ENCODE results near the gene OR6P1. TPM values are rescaled to one million over a fixed set of nuclear protein-coding genes. Genes with fewer than 3 reads are reported as not detected.

OR6P1 gene, protein sequence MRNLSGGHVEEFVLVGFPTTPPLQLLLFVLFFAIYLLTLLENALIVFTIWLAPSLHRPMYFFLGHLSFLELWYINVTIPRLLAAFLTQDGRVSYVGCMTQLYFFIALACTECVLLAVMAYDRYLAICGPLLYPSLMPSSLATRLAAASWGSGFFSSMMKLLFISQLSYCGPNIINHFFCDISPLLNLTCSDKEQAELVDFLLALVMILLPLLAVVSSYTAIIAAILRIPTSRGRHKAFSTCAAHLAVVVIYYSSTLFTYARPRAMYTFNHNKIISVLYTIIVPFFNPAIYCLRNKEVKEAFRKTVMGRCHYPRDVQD
- not detected for total RNA-seq
- not detected for total RNA-seq (2013)

DNA sequence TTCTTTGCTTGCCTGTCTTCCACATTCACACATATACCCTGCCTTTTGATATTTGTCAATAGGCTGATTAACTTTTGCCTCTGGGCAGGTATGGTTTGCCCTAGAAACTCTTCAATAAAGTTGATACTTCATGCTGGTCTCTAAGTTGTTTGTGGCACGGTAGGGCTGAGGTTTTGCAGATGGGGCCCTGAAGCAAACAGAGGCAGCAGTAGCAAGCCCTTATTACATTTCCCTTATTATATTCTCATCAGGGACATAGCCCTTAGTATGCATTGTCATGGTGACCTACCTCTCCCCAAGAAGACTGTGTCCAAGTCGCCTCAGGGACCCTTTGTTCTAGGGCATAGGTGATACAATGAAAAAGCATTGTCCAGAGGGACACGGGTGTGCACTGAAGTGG lies at the start of gene OR6P1:
Gene OR6P1 (minus strand): TSS at position 101 of the 400 bp plus-strand sequence. CDS start 6,976 bp downstream, outside the sequence.
- H3K4me1 Mint-ChIP-seq, result no peaks in the 10 kb centered on the region
- TF ChIP-seq, protein P1, sequence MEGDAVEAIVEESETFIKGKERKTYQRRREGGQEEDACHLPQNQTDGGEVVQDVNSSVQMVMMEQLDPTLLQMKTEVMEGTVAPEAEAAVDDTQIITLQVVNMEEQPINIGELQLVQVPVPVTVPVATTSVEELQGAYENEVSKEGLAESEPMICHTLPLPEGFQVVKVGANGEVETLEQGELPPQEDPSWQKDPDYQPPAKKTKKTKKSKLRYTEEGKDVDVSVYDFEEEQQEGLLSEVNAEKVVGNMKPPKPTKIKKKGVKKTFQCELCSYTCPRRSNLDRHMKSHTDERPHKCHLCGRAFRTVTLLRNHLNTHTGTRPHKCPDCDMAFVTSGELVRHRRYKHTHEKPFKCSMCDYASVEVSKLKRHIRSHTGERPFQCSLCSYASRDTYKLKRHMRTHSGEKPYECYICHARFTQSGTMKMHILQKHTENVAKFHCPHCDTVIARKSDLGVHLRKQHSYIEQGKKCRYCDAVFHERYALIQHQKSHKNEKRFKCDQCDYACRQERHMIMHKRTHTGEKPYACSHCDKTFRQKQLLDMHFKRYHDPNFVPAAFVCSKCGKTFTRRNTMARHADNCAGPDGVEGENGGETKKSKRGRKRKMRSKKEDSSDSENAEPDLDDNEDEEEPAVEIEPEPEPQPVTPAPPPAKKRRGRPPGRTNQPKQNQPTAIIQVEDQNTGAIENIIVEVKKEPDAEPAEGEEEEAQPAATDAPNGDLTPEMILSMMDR (IDR thresholded peaks at IDR 0.05), result no peak
- no peaks in the 10 kb centered on the region for H3K9me3 Mint-ChIP-seq
- 83% methylated on average over 3 of the region's 3 CpGs for WGBS (ENCODE audit: insufficient coverage)
- Histone ChIP-seq H3K36me3 (ENCODE audit: control insufficient read depth, insufficient read depth, low read length) (no peaks in the 10 kb centered on the region), H3K9me3 (ENCODE audit: control insufficient read depth, insufficient read depth, low read length) (no peaks in the 10 kb centered on the region), H3K27ac (ENCODE audit: low read length) (no peak within 1 kb of the TSS), H3K4me3 (ENCODE audit: low read length) (no peak within 1 kb of the TSS), H3K4me1 (ENCODE audit: control insufficient read depth, insufficient read depth, low read length) (no peaks in the 10 kb centered on the region), H3K27me3 (ENCODE audit: control insufficient read depth, insufficient read depth, low read length) (peaks cover 4% of the 10 kb centered on the region)
- H3K27ac Mint-ChIP-seq, result no peak within 1 kb of the TSS
- DNase-seq, result no peak
- no peak within 1 kb of the TSS for H3K4me3 Mint-ChIP-seq
- H3K36me3 Mint-ChIP-seq, result no peaks in the 10 kb centered on the region
- no peak for ATAC-seq
- H3K27me3 Mint-ChIP-seq (ENCODE audit: low read depth in 2 of 2), result peaks cover 35 to 48% of the 10 kb centered on the region in 2 donors
- intact Hi-C loops (cut with micrococcal nuclease), result no loop called here

DNA sequence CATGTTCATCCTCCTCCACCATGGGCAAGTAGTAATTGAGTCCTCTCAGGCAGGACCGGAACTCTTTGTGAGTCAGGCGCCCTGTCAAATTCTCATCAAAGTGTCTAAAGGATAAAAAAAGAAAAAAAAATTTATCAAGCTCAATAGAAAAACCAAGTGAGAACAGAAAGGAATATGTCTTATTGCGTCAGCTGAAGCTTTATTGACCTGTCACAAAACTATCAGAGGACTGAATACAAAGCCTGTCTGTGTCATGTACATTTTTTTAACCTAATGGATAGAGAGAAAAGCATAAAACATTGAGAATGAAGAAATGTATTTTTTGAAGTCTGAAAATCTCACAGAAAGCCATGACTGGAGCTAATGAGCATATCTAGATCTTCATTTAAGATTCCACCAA lies 43.4 kb upstream of the OR6P1 start:
- no peaks in the 10 kb centered on the region for H3K9me3 Mint-ChIP-seq
- peaks cover 18 to 48% of the 10 kb centered on the region in 2 donors for H3K27me3 Mint-ChIP-seq (ENCODE audit: low read depth in 2 of 2)
- Histone ChIP-seq H3K4me3 (ENCODE audit: low read length) (no peak overlapping the region), H3K36me3 (ENCODE audit: control insufficient read depth, insufficient read depth, low read length) (no peaks in the 10 kb centered on the region), H3K4me1 (ENCODE audit: control insufficient read depth, insufficient read depth, low read length) (no peaks in the 10 kb centered on the region), H3K9me3 (ENCODE audit: control insufficient read depth, insufficient read depth, low read length) (no peaks in the 10 kb centered on the region), H3K27me3 (ENCODE audit: control insufficient read depth, insufficient read depth, low read length) (no peaks in the 10 kb centered on the region), H3K27ac (ENCODE audit: low read length) (no peak overlapping the region)
- ATAC-seq, result no peak
- H3K27ac Mint-ChIP-seq, result no peak overlapping the region
- H3K4me3 Mint-ChIP-seq, result no peak overlapping the region
- peaks cover 0 to 4% of the 10 kb centered on the region in 2 donors for H3K4me1 Mint-ChIP-seq
- WGBS (ENCODE audit: insufficient coverage), result 100% methylated on average over 1 of the region's 3 CpGs
- DNase-seq, result no peak
- intact Hi-C loops (cut with micrococcal nuclease), result loop anchor here (10.0 kb wide), 1 partner anchor 59 kb away; the partner anchor contains the start of gene OR6Y1
- H3K36me3 Mint-ChIP-seq, result no peaks in the 10 kb centered on the region
- TF ChIP-seq, protein P1 (IDR thresholded peaks at IDR 0.05), result no peak

DNA sequence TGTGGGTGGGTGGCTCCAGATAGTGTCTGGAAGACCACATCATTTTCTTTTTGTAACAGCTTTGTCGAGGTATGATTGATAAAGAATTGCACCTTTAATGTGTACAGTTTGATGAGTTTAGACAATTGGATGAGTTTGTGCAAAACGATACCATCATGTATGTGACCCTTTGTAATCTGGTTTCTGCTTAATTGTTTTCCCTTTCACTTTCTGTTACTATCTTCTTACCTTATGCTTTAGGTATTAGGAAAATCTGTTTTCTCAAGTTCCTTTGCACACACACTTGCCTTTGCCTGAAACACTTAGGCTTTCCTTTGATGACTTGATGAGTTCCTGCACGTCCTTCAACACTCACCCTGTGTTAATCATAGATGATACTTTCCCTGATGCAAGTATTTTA lies 41.5 kb upstream of the OR6P1 start:
- WGBS (ENCODE audit: insufficient coverage), result 86% methylated on average over 1 of the region's 3 CpGs
- ATAC-seq (no peak), DNase-seq (no peak)
- H3K36me3 ChIP-seq (ENCODE audit: control insufficient read depth, insufficient read depth, low read length), result no peaks in the 10 kb centered on the region
- no peaks in the 10 kb centered on the region for H3K9me3 ChIP-seq (ENCODE audit: control insufficient read depth, insufficient read depth, low read length)
- TF ChIP-seq, protein P1 (IDR thresholded peaks at IDR 0.05), result no peak
- no peak overlapping the region for H3K4me3 ChIP-seq (ENCODE audit: low read length)
- H3K4me1 Mint-ChIP-seq, result peaks cover 0 to 4% of the 10 kb centered on the region in 2 donors
- H3K27ac ChIP-seq (ENCODE audit: low read length), result no peak overlapping the region
- intact Hi-C loops (cut with micrococcal nuclease), result loop anchor here (10.0 kb wide), 1 partner anchor 57 kb away; the partner anchor contains the start of gene OR6Y1
- no peaks in the 10 kb centered on the region for H3K36me3 Mint-ChIP-seq
- H3K27me3 Mint-ChIP-seq (ENCODE audit: low read depth in 2 of 2), result peaks cover 18 to 30% of the 10 kb centered on the region in 2 donors
- H3K27ac Mint-ChIP-seq, result no peak overlapping the region
- H3K4me1 ChIP-seq (ENCODE audit: control insufficient read depth, insufficient read depth, low read length), result no peaks in the 10 kb centered on the region
- H3K27me3 ChIP-seq (ENCODE audit: control insufficient read depth, insufficient read depth, low read length), result no peaks in the 10 kb centered on the region
- H3K9me3 Mint-ChIP-seq, result no peaks in the 10 kb centered on the region
- H3K4me3 Mint-ChIP-seq, result no peak overlapping the region

Measured in natural killer cell (primary cell).